ENCODE measurements around the gene GLT8D1.
A peak's percentile ranks its signal among the peaks of the same experiment; 100 is the strongest.

Gene GLT8D1

GRCh38 chr3:52724511-52724910 lies 18.9 kb upstream of the GLT8D1 start:
- no peak for DNase-seq (ENCODE audit: extremely low read depth, insufficient read length)
- H3K27me3 ChIP-seq (replicated peaks; ENCODE audit: control insufficient read depth, insufficient read depth, low read length) = no peaks in the 10 kb centered on the region
- H3K4me3 ChIP-seq (replicated peaks; ENCODE audit: low read depth, low read length) = no peak overlapping the region

GRCh38 chr3:52723935-52724334 lies 18.3 kb upstream of the GLT8D1 start:
- no peak for DNase-seq (ENCODE audit: extremely low read depth, insufficient read length)
- TF ChIP-seq, protein P1, sequence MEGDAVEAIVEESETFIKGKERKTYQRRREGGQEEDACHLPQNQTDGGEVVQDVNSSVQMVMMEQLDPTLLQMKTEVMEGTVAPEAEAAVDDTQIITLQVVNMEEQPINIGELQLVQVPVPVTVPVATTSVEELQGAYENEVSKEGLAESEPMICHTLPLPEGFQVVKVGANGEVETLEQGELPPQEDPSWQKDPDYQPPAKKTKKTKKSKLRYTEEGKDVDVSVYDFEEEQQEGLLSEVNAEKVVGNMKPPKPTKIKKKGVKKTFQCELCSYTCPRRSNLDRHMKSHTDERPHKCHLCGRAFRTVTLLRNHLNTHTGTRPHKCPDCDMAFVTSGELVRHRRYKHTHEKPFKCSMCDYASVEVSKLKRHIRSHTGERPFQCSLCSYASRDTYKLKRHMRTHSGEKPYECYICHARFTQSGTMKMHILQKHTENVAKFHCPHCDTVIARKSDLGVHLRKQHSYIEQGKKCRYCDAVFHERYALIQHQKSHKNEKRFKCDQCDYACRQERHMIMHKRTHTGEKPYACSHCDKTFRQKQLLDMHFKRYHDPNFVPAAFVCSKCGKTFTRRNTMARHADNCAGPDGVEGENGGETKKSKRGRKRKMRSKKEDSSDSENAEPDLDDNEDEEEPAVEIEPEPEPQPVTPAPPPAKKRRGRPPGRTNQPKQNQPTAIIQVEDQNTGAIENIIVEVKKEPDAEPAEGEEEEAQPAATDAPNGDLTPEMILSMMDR (IDR thresholded peaks at IDR 0.05; ENCODE audit: insufficient read depth, low read length, poor library complexity, severe bottlenecking) = no peak
- Histone ChIP-seq H3K36me3 (ENCODE audit: control insufficient read depth, insufficient read depth, low read length) (no peaks in the 10 kb centered on the region), H3K4me3 (replicated peaks; ENCODE audit: low read depth, low read length) (no peak overlapping the region), H3K27me3 (replicated peaks; ENCODE audit: control insufficient read depth, insufficient read depth, low read length) (no peaks in the 10 kb centered on the region)

More at GRCh38 chr3:52724511-52724910, 18.9 kb upstream of the GLT8D1 start:
- no peaks in the 10 kb centered on the region for H3K36me3 ChIP-seq (ENCODE audit: control insufficient read depth, insufficient read depth, low read length)
- TF ChIP-seq, protein P1 (IDR thresholded peaks at IDR 0.05; ENCODE audit: insufficient read depth, low read length, poor library complexity, severe bottlenecking) = no peak

DNA sequence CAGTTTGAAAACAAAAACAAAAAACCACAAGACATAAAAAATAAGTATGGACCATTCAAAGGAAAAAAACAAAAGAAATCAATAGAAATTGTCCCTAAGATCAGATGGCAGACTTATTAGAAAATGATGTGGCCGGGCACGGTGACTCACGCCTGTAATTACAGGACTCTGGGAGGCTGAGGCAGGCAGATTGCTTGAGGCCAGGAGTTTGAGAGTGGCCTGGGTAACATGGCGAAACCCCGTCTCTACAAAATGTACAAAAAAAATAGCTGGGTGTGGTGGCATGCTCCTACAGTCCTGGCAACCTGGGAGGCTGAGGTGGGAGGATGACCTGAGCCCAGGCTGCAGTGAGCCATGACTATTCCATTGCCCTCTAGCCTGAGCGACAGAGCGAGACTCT lies 16.9 kb upstream of the GLT8D1 start:
- TF ChIP-seq, protein P1 (IDR thresholded peaks at IDR 0.05; ENCODE audit: insufficient read depth, low read length, poor library complexity, severe bottlenecking) = no peak
- DNase-seq (ENCODE audit: extremely low read depth, insufficient read length) = peak; percentile 30
- Histone ChIP-seq H3K4me3 (replicated peaks; ENCODE audit: low read depth, low read length) (no peak overlapping the region), H3K27me3 (replicated peaks; ENCODE audit: control insufficient read depth, insufficient read depth, low read length) (no peaks in the 10 kb centered on the region), H3K36me3 (ENCODE audit: control insufficient read depth, insufficient read depth, low read length) (no peaks in the 10 kb centered on the region)

DNA sequence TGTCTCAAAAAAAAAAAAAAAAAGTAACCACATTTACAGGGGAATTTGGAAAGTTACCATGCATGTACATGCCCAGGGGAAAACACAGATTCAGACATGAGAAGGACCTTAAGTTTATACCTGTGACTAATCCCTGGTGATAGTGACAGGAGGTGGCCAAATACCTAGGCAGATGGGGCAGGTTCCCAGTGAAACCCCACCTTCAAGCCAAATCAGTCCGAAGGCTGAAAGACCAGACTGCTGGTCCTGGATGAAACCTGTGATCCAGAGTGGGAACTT lies 16.1 kb upstream of the GLT8D1 start:
- TF ChIP-seq, protein P1 (IDR thresholded peaks at IDR 0.05; ENCODE audit: insufficient read depth, low read length, poor library complexity, severe bottlenecking) = no peak
- Histone ChIP-seq H3K36me3 (ENCODE audit: control insufficient read depth, insufficient read depth, low read length) (no peaks in the 10 kb centered on the region), H3K27me3 (replicated peaks; ENCODE audit: control insufficient read depth, insufficient read depth, low read length) (no peaks in the 10 kb centered on the region), H3K4me3 (replicated peaks; ENCODE audit: low read depth, low read length) (no peak overlapping the region)
- no peak for DNase-seq (ENCODE audit: extremely low read depth, insufficient read length)

GRCh38 chr3:52721002-52721729 lies 15.6 kb upstream of the GLT8D1 start:
- Histone ChIP-seq H3K27me3 (replicated peaks; ENCODE audit: control insufficient read depth, insufficient read depth, low read length) (no peaks in the 10 kb centered on the region), H3K4me3 (replicated peaks; ENCODE audit: low read depth, low read length) (no peak overlapping the region), H3K36me3 (ENCODE audit: control insufficient read depth, insufficient read depth, low read length) (no peaks in the 10 kb centered on the region)
- DNase-seq (ENCODE audit: extremely low read depth, insufficient read length) = peak; percentile 67
- TF ChIP-seq, protein P1 (IDR thresholded peaks at IDR 0.05; ENCODE audit: insufficient read depth, low read length, poor library complexity, severe bottlenecking) = no peak

DNA sequence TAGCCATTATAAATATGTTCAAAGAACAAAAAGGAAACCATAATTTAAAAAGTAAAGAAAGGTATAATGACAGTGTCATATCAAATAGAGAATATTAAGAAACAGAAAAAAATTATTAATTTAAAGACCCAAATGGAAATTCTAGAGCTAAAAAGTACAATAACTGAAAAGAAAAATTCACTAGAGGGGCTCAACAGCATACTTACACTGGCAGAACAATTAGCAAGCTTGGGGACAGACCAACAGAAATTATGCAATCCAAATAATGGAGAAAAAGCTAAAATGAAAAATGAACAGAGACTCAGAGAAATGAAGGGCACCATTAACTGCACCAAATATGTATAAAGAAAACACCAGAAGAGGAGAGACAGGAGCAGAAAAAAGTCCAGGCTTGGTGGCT lies 14.0 kb upstream of the GLT8D1 start:
- Histone ChIP-seq H3K36me3 (ENCODE audit: control insufficient read depth, insufficient read depth, low read length) (no peaks in the 10 kb centered on the region), H3K4me3 (replicated peaks; ENCODE audit: low read depth, low read length) (no peak overlapping the region), H3K27me3 (replicated peaks; ENCODE audit: control insufficient read depth, insufficient read depth, low read length) (no peaks in the 10 kb centered on the region)
- TF ChIP-seq, protein P1 (IDR thresholded peaks at IDR 0.05; ENCODE audit: insufficient read depth, low read length, poor library complexity, severe bottlenecking) = no peak
- no peak for DNase-seq (ENCODE audit: extremely low read depth, insufficient read length)

All from GM06990 (cell line).